DOHH2 (cell line): ENCODE results near the gene ZFX.

Source experiments
- H3F3A ChIP-seq: fragments of 200-600 bp; sonication (generic), shearing (Covaris generic); 2 replicates; pipeline ENCODE4 v1.6.0; 2016; ENCODE audit warnings: antibody characterized with exemption, mild to moderate bottlenecking; ENCODE audit not compliant: control insufficient read depth, insufficient read depth
- H3K27ac ChIP-seq: fragments of 200-600 bp; sonication (generic); 2 replicates; pipeline ENCODE4 v1.5.1; 2014; ENCODE audit warnings: low read depth, mild to moderate bottlenecking, low read length, moderate library complexity
- H3K27me3 ChIP-seq: fragments of 200-600 bp; sonication (generic); 2 replicates; pipeline ENCODE4 v1.6.1; 2014; ENCODE audit warnings: mild to moderate bottlenecking, low read length, mixed read lengths; ENCODE audit not compliant: control insufficient read depth
- H3K36me3 ChIP-seq: fragments of 200-600 bp; sonication (generic); 2 replicates; pipeline ENCODE4 v1.6.1; 2014; ENCODE audit warnings: mild to moderate bottlenecking, low read length, moderate library complexity, mixed read lengths; ENCODE audit not compliant: control insufficient read depth
- H3K4me1 ChIP-seq: fragments of 200-600 bp; sonication (generic); 2 replicates; pipeline ENCODE4 v1.6.1; 2014; ENCODE audit warnings: mild to moderate bottlenecking, low read length, mixed read lengths; ENCODE audit not compliant: control insufficient read depth
- H3K4me2 ChIP-seq: fragments of 200-600 bp; sonication (generic); 2 replicates; pipeline ENCODE4 v1.6.0; 2014; ENCODE audit warnings: mild to moderate bottlenecking, low read length, moderate library complexity
- H3K4me3 ChIP-seq: fragments of 200-600 bp; sonication (generic); 2 replicates; pipeline ENCODE4 v1.5.1; 2014; ENCODE audit warnings: mild to moderate bottlenecking, low read length, mixed read lengths
- H3K79me2 ChIP-seq: fragments of 200-600 bp; sonication (generic); 2 replicates; pipeline ENCODE4 v1.6.1; 2014; ENCODE audit warnings: mild to moderate bottlenecking, low read length, mixed read lengths; ENCODE audit not compliant: control insufficient read depth
- H3K9me2 ChIP-seq: fragments of 200-600 bp; sonication (generic); replicated peaks from 2 replicates; pipeline ENCODE4 v1.6.1; 2014; ENCODE audit warnings: mild to moderate bottlenecking, low read length, mixed read lengths; ENCODE audit not compliant: control insufficient read depth
- H3K9me3 ChIP-seq: fragments of 200-600 bp; sonication (generic); 2 replicates; pipeline ENCODE4 v1.6.1; 2014; ENCODE audit warnings: antibody characterized with exemption, low read length, mixed read lengths; ENCODE audit not compliant: control insufficient read depth, insufficient read depth
- H4K20me1 ChIP-seq: fragments of 200-600 bp; sonication (generic); 2 replicates; pipeline ENCODE4 v1.6.0; 2014; ENCODE audit warnings: low read depth, mild to moderate bottlenecking, antibody characterized with exemption, low read length, moderate library complexity; ENCODE audit not compliant: control insufficient read depth, insufficient read depth
- CTCF ChIP-seq: fragments of 200-600 bp; sonication (generic); IDR thresholded peaks from one replicate; pipeline ENCODE4 v1.5.1; 2014; ENCODE audit warnings: antibody characterized with exemption, mild to moderate bottlenecking, low read depth, low read length; ENCODE audit not compliant: poor library complexity, severe bottlenecking
- EZH2phosphoT487 ChIP-seq: fragments of 200-600 bp; sonication (generic); IDR thresholded peaks from 2 replicates; pipeline ENCODE4 v1.6.1; 2017; ENCODE audit warnings: borderline replicate concordance, mild to moderate bottlenecking, antibody characterized with exemption, low read length, moderate library complexity, mixed read lengths

The ZFX gene

DNA sequence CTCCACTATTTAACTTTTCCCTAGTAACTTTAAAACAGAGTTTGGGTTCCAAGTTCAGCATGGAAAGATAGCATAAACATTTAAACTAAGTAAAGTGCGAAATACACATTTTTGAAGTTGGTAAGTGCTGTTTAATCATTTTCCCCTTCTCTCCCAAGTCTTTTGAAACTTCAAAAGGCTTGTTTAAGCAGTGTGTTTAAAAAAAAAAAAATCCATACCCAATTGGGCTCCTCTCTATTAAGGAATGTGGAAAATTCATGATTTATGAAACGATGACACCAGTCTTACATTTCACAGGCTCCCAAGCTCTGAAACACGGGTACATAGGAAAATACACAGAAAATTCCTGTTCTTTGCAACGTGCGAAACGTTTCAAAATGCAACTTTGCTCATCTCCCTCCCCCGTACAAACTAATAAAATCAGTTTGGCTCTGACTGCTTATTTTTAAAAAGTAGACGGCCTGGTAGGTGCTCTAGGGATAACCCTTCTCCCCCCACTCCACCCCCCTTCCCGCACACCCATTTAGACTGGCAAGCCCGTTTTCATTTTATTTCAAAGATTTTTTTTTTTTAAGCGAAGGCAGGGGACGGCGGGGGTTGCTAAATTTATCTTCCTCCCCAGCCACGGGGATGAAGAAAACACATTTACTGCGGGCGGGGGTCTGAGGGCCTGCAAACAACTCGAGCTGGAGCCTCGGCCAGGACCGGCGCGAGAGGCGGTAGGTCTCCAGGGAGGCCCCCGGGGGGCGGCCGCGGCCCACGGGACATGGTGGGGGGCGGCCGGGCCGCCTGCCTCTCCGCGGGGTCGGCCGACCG, 786 bp upstream of the ZFX start:
- Histone ChIP-seq H3K4me3 (peak overlapping the region; percentile 88), H3K9me3 (no peaks in the 10 kb centered on the region), H3F3A (peaks cover 12% of the 10 kb centered on the region), H4K20me1 (no peaks in the 10 kb centered on the region; the same call in 1 of the 2 replicates), H3K27ac (peak overlapping the region; percentile 87), H3K79me2 (peaks cover 41% of the 10 kb centered on the region), H3K27me3 (no peaks in the 10 kb centered on the region), H3K9me2 (no peaks in the 10 kb centered on the region), H3K4me2 (peak overlapping the region; percentile 94), H3K4me1 (peaks cover 58% of the 10 kb centered on the region), H3K36me3 (peaks cover 31% of the 10 kb centered on the region)
- TF ChIP-seq EZH2phosphoT487 (no peak), CTCF (no peak)

DNA sequence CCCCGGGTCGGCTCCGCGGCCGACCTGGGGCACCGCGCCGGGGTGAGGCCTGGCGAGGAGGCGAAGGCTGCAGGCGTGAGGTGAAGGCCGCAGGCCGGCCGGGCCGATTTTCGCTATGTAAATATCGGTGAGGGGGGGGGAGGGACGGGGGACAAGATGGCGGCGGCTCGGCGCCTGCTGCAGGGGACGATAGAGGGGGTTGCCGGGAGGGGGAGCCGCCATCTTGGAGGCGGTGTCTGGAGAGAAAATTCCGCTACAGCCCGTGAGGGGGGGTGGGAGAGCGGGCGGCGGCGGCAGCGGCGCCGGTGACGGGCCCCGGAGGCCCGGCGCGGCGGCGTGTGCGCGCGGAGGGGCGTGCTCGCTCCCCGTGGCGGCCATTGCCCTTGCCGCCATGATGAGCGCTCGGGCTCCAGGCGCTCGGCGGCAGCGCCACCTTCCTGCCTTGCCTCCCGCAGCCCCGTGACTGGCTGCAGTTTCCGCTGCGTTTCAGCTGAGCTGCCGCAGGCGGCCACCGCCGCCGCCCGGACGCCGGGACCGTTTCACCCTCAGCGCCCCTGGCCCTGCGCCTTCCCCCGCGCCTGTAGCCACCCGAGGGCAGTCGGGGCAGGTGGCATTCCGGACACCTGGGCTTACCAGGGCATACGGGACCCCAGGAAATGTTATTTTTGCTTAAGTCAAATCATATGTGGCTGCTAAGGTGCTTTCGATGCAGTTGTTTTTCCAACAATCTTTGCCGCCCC, 692 bp downstream of the ZFX start:
- no peaks in the 10 kb centered on the region; the same call in 1 of the 2 replicates for H4K20me1 ChIP-seq
- no peaks in the 10 kb centered on the region for H3K27me3 ChIP-seq
- H3K36me3 ChIP-seq: peaks cover 37% of the 10 kb centered on the region
- peaks cover 58% of the 10 kb centered on the region for H3K4me1 ChIP-seq
- peaks cover 12% of the 10 kb centered on the region for H3F3A ChIP-seq
- no peaks in the 10 kb centered on the region for H3K9me2 ChIP-seq
- TF ChIP-seq EZH2phosphoT487: no peak
- TF ChIP-seq CTCF: no peak
- H3K4me2 ChIP-seq: peak overlapping the region; percentile 90
- H3K79me2 ChIP-seq: peaks cover 56% of the 10 kb centered on the region
- peak overlapping the region; percentile 88 for H3K4me3 ChIP-seq
- H3K9me3 ChIP-seq: no peaks in the 10 kb centered on the region
- H3K27ac ChIP-seq: peak overlapping the region; percentile 87

- TF ChIP-seq CTCF (no peak), EZH2phosphoT487 (no peak)
- Histone ChIP-seq H3K27me3 (no peaks in the 10 kb centered on the region), H3F3A (peaks cover 12% of the 10 kb centered on the region), H3K36me3 (peaks cover 42% of the 10 kb centered on the region), H3K4me1 (peaks cover 56% of the 10 kb centered on the region), H3K9me2 (no peaks in the 10 kb centered on the region), H3K27ac (peak overlapping the region; percentile 87), H3K4me3 (peak overlapping the region; percentile 88), H4K20me1 (no peaks in the 10 kb centered on the region; the same call in 1 of the 2 replicates), H3K9me3 (no peaks in the 10 kb centered on the region), H3K4me2 (peak overlapping the region; percentile 90), H3K79me2 (peaks cover 63% of the 10 kb centered on the region)
Measured at GRCh38 chrX:24150898-24151297, 1.4 kb downstream of the ZFX start.
